ENCODE data around the gene HRCT1. TPM values are rescaled to one million over a fixed set of nuclear protein-coding genes. Genes with fewer than 3 reads are reported as not detected.

HRCT1 gene
- total RNA-seq, 4 donors from 2014 or later = 0.59 to 10.1 (median 1.4) TPM; not detected in 1

GRCh38 chr9:35954942-35955546, 49.0 kb downstream of the HRCT1 start:
- no peaks in the 10 kb centered on the region for H3K36me3 ChIP-seq
- no peak overlapping the region for H3K4me3 ChIP-seq
- peak; percentile 37 to 65 for DNase-seq
- H3K9me3 ChIP-seq = no peaks in the 10 kb centered on the region
- H3K27me3 ChIP-seq = no peaks in the 10 kb centered on the region
- no peak overlapping the region for H3K27ac ChIP-seq
- H3K4me1 ChIP-seq = no peaks in the 10 kb centered on the region
- intact Hi-C loops (cut with DNase I; ENCODE audit: low total_unique reads) = no loop called here
- TF ChIP-seq, protein P1, sequence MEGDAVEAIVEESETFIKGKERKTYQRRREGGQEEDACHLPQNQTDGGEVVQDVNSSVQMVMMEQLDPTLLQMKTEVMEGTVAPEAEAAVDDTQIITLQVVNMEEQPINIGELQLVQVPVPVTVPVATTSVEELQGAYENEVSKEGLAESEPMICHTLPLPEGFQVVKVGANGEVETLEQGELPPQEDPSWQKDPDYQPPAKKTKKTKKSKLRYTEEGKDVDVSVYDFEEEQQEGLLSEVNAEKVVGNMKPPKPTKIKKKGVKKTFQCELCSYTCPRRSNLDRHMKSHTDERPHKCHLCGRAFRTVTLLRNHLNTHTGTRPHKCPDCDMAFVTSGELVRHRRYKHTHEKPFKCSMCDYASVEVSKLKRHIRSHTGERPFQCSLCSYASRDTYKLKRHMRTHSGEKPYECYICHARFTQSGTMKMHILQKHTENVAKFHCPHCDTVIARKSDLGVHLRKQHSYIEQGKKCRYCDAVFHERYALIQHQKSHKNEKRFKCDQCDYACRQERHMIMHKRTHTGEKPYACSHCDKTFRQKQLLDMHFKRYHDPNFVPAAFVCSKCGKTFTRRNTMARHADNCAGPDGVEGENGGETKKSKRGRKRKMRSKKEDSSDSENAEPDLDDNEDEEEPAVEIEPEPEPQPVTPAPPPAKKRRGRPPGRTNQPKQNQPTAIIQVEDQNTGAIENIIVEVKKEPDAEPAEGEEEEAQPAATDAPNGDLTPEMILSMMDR (IDR thresholded peaks at IDR 0.05) = peak; percentile 78 to 87 (median 83)
- TF ChIP-seq POLR2A (IDR thresholded peaks at IDR 0.05) = no peak

- Histone ChIP-seq H3K27me3 (no peaks in the 10 kb centered on the region), H3K4me3 (no peak overlapping the region), H3K9me3 (no peaks in the 10 kb centered on the region), H3K27ac (no peak overlapping the region), H3K36me3 (no peaks in the 10 kb centered on the region), H3K4me1 (no peaks in the 10 kb centered on the region)
- TF ChIP-seq, protein P1 (IDR thresholded peaks at IDR 0.05) = no peak
- no peak for TF ChIP-seq POLR2A (IDR thresholded peaks at IDR 0.05)
- DNase-seq = no peak
- intact Hi-C loops (cut with DNase I; ENCODE audit: low total_unique reads) = no loop called here
These were observed 50.6 kb downstream of the HRCT1 start for GRCh38 chr9:35956651-35957050.

Other genes with a start within 250 kb of the HRCT1 start
- gene RMRP, start 248.2 kb upstream of the HRCT1 start, total RNA-seq = over 10,000 TPM in 2 of 4 donors, 1,000 to 10,000 TPM in 2; 2,632 to 57,722 (median 9,015) TPM
- 100 to 1,000 TPM in 1 of 4 donors, 10 to 100 TPM in 2, 1 to 10 TPM in 1; 9.0 to 120 (median 32.1) TPM for gene CCDC107, start 247.9 kb upstream of the HRCT1 start, total RNA-seq
- gene ARHGEF39, start 241.0 kb upstream of the HRCT1 start, total RNA-seq = 1 to 10 TPM in 3 of 4 donors, not detected in 1; 1.5 to 3.6 (median 2.4) TPM
- gene CA9, start 232.3 kb upstream of the HRCT1 start, total RNA-seq = under 1 TPM in 1 of 4 donors, not detected in 3; 0.14 TPM
- gene TPM2, start 216.3 kb upstream of the HRCT1 start, total RNA-seq = 1,000 to 10,000 TPM in 2 of 4 donors, 100 to 1,000 TPM in 2; 491 to 2,682 (median 829) TPM
- gene TLN1, start 174.0 kb upstream of the HRCT1 start, total RNA-seq = 100 to 1,000 TPM; 202 to 540 (median 281) TPM
- 100 to 1,000 TPM in 1 of 4 donors, 10 to 100 TPM in 3; 30.5 to 105 (median 47.2) TPM for gene CREB3, start 173.5 kb upstream of the HRCT1 start, total RNA-seq
- 100 to 1,000 TPM in 1 of 4 donors, 10 to 100 TPM in 3; 26.9 to 104 (median 42.1) TPM for gene GBA2, start 157.0 kb upstream of the HRCT1 start, total RNA-seq
- 10 to 100 TPM in 2 of 4 donors, 1 to 10 TPM in 2; 2.0 to 38.1 (median 10.3) TPM for gene RGP1, start 156.9 kb upstream of the HRCT1 start, total RNA-seq
- not detected for gene MSMP, start 151.9 kb upstream of the HRCT1 start, total RNA-seq
- gene NPR2, start 114.6 kb upstream of the HRCT1 start, total RNA-seq = 10 to 100 TPM in 3 of 4 donors, 1 to 10 TPM in 1; 3.8 to 70.4 (median 31.7) TPM
- 1 to 10 TPM in 2 of 4 donors, under 1 TPM in 1, not detected in 1; 0.26 to 6.0 (median 4.0) TPM for gene SPAG8, start 93.9 kb upstream of the HRCT1 start, total RNA-seq
- gene HINT2, start 91.2 kb upstream of the HRCT1 start, total RNA-seq = 10 to 100 TPM in 3 of 4 donors, not detected in 1; 11.3 to 38.2 (median 31.5) TPM
- gene FAM221B, start 77.5 kb upstream of the HRCT1 start, total RNA-seq = not detected
- 10 to 100 TPM in 3 of 4 donors, 1 to 10 TPM in 1; 6.7 to 43.3 (median 14.6) TPM for gene TMEM8B, start 77.0 kb upstream of the HRCT1 start, total RNA-seq
- gene OR13J1, start 35.8 kb upstream of the HRCT1 start, total RNA-seq = not detected
- 10 to 100 TPM in 1 of 4 donors, 1 to 10 TPM in 1, under 1 TPM in 2; 0.29 to 11.7 (median 2.3) TPM for gene SPAAR, start 3.3 kb downstream of the HRCT1 start, total RNA-seq
- not detected for gene OR2S2, start 52.0 kb downstream of the HRCT1 start, total RNA-seq
- 10 to 100 TPM; 14.3 to 37.7 (median 30.7) TPM for gene RECK, start 130.7 kb downstream of the HRCT1 start, total RNA-seq
- gene GLIPR2, start 230.5 kb downstream of the HRCT1 start, total RNA-seq = 100 to 1,000 TPM in 1 of 4 donors, 10 to 100 TPM in 3; 25.6 to 109 (median 60.8) TPM

All from uterus (tissue), 4 donors.